ENCODE measurements around the gene IGSF8.
A peak's percentile ranks its signal among the peaks of the same experiment; 100 is the strongest.

Gene IGSF8

DNA sequence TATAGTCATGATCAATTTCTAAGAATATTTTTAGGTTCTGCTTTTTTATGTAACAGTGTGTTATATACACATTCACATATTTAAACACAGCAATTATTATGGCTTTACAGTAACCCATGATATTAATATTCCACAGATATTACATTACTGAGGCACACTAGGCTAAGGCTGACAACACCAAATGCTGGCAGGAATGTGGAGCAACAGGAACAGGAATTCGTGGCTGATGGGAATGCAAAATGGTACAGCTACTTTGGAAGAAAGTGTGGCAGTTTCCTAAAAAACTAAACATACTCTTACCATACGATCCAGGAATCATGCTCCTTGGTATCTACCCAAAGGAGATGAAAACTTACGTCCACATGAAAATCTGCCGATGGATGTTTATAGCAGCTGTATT lies 19.0 kb downstream of the IGSF8 start:
- TF ChIP-seq, protein P1, sequence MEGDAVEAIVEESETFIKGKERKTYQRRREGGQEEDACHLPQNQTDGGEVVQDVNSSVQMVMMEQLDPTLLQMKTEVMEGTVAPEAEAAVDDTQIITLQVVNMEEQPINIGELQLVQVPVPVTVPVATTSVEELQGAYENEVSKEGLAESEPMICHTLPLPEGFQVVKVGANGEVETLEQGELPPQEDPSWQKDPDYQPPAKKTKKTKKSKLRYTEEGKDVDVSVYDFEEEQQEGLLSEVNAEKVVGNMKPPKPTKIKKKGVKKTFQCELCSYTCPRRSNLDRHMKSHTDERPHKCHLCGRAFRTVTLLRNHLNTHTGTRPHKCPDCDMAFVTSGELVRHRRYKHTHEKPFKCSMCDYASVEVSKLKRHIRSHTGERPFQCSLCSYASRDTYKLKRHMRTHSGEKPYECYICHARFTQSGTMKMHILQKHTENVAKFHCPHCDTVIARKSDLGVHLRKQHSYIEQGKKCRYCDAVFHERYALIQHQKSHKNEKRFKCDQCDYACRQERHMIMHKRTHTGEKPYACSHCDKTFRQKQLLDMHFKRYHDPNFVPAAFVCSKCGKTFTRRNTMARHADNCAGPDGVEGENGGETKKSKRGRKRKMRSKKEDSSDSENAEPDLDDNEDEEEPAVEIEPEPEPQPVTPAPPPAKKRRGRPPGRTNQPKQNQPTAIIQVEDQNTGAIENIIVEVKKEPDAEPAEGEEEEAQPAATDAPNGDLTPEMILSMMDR (conservative IDR thresholded peaks at IDR 0.05), result no peak
- TF ChIP-seq ZFX (IDR thresholded peaks at IDR 0.05), result no peak
- H3K27ac ChIP-seq, result no peak overlapping the region

DNA sequence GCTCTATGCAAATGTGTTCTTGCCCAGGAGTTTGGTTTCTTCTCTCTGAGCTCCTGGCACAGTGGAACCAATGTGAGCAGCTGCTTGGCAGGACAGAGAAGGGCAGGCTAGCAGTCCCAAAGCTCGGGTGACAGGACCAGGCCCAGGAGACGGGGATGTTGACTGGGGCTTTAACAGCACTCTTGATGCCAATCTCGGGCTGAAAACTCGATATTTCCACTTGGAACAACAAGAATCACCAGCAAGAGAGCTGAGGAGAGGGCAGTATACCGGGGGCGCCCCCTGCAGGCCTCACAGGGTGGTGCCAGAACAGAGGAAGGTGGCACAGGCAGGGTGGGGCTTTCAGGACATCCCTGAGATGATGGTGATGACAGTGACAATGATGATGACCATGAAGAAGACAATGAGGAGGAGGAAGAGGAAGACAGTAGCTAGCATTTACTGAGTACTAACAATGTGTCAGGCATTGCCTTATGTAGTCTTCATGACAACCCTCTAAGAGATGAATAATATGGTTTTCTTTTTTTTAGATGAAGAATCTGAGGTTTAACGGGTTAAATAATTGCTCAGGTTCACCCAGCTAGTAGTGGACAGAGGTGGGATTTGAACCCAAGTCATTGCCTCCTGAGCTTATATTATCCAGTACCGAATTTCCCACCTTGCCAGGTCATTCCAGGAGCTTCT lies 19.8 kb downstream of the IGSF8 start:
- no peak overlapping the region for H3K27ac ChIP-seq
- no peak for TF ChIP-seq ZFX (IDR thresholded peaks at IDR 0.05)
- TF ChIP-seq, protein P1 (conservative IDR thresholded peaks at IDR 0.05), result peak; percentile 95

DNA sequence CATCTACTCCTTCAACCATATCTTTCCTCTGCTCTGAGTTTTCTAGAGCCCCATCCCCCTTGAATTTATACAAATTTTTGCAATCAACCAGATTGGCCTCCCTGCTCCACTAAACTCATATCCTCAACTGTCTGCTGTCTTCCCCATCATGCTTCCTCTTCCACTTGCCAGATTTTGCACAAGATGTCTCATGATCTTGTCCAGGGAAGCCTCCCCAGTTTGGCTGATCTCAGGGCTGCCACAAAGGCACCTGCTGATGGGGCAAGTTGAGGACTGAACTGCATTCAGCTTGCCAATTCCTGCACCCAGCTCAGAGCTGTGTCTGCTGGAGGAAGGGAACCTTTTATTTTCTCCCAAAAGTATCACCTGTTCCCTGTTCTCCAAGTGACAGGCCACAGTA lies 20.9 kb downstream of the IGSF8 start:
- no peak for TF ChIP-seq ZFX (IDR thresholded peaks at IDR 0.05)
- TF ChIP-seq, protein P1 (conservative IDR thresholded peaks at IDR 0.05), result no peak
- no peak overlapping the region for H3K27ac ChIP-seq

DNA sequence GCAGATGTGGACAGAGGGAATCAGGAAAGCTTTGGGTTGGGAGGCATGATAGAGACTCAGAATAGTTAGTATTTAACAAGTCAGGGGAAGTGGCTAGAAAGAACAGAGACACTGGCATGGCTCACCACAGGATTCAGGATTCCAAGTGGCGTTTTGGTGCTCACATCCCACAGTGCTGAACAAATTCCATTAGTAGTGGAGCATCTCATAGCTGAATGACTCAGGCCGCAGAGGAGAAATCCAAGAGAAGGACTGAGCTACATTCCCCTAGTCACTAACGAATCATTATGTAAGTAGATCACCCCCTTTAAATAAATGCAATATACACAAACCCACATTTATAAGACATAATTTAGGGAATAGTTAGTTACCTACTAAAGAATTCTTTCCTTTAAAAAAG lies 22.1 kb downstream of the IGSF8 start:
- TF ChIP-seq, protein P1 (conservative IDR thresholded peaks at IDR 0.05), result no peak
- no peak for TF ChIP-seq ZFX (IDR thresholded peaks at IDR 0.05)
- no peak overlapping the region for H3K27ac ChIP-seq

DNA sequence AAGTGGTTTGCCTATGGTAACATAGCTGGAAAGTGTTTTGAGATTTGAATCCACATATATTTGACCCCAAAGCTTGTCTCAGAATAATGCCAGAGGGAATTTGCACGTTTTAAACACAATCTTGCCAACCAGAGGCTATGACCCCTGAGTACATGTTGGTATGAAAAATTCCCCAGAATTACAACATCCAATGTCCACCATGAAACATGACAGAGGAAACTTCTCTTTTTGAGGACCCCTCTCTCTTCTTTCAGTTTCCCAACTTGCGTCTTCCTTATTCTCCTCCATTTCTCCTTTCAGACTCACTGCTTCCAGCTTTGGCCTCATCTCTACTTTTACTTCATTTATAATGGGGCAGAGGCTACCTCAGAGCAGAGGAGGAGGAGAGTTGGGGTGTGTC lies 22.6 kb downstream of the IGSF8 start:
- no peak overlapping the region for H3K27ac ChIP-seq
- TF ChIP-seq, protein P1 (conservative IDR thresholded peaks at IDR 0.05), result no peak
- TF ChIP-seq ZFX (IDR thresholded peaks at IDR 0.05), result no peak

DNA sequence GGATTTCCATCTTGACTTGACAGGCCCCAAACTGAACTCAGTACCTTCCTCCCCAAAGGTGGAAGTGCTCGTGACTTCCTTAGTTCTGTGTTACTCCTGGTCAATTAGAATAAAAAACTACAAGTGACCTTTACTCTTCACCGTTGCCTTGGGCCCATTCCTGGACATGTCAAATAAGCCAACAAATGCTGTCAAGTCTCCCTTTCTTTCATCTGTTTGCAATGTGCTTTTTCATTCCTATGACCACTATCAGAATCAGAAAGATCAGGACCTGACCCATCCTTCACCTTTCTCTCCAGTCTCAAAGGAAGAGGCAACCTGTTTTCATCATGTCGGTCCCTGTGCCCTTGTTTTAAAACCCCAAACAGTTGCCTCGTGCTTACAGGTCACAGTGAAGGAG lies 23.6 kb downstream of the IGSF8 start:
- H3K27ac ChIP-seq, result no peak overlapping the region
- TF ChIP-seq ZFX (IDR thresholded peaks at IDR 0.05), result no peak
- TF ChIP-seq, protein P1 (conservative IDR thresholded peaks at IDR 0.05), result no peak

DNA sequence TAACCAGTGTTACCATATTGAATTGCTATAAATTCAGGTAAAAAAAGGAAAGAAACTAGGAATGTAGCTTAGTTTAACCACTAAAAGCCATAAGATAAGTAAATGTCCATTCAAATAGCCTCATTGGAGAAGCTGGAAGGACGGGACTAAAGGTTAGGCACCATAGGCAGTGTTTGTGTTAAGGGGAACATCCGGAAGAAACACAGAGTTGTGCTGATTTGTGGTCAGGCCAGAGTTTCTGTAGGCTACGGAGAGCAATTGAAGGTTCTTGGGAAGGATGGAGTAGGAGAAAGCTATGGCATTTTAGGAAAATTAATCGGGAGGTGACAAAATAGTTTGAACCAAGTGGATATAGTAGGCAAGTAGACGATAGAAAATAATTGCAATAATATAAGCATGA lies 27.1 kb downstream of the IGSF8 start:
- TF ChIP-seq, protein P1 (conservative IDR thresholded peaks at IDR 0.05), result no peak
- no peak for TF ChIP-seq ZFX (IDR thresholded peaks at IDR 0.05)
- H3K27ac ChIP-seq, result no peak overlapping the region

Measured in C4-2B (cell line).